GM19324 (cell line): Measurements from ENCODE around the gene KRTAP10-3.
"Not testable (repeated sequence)": the region's sequence is repeated elsewhere in the genome, so short reads cannot be mapped to it uniquely, and the experiment has no call there.

Experiments
- ATAC-seq: cut with Tn5 transposase; IDR thresholded peaks from one replicate; pipeline ENCODE4 v1.9.1; 2021; ENCODE audit warnings: mild to moderate bottlenecking, moderate library complexity; ENCODE audit not compliant: unreplicated experiment, low FRiP score

The KRTAP10-3 gene

GRCh38 chr21:44572959-44573583, 14.5 kb upstream of the KRTAP10-3 start:
- no peak for ATAC-seq

- no peak for ATAC-seq
These were observed 13.5 kb upstream of the KRTAP10-3 start for GRCh38 chr21:44571844-44572782.

GRCh38 chr21:44571296-44571695, 12.7 kb upstream of the KRTAP10-3 start:
- no peak for ATAC-seq

GRCh38 chr21:44569861-44570517, 11.4 kb upstream of the KRTAP10-3 start:
- no peak for ATAC-seq

GRCh38 chr21:44568667-44569556, 10.3 kb upstream of the KRTAP10-3 start:
- no peak for ATAC-seq

GRCh38 chr21:44568261-44568660, 9.7 kb upstream of the KRTAP10-3 start:
- ATAC-seq = no peak

GRCh38 chr21:44567481-44568171, 9.0 kb upstream of the KRTAP10-3 start:
- ATAC-seq = no peak

GRCh38 chr21:44566403-44566802, 7.8 kb upstream of the KRTAP10-3 start:
- no peak for ATAC-seq

- ATAC-seq = no peak
These were observed 6.4 kb upstream of the KRTAP10-3 start for GRCh38 chr21:44564886-44565598.

- no peak for ATAC-seq
These were observed 5.5 kb upstream of the KRTAP10-3 start for GRCh38 chr21:44564099-44564498.

- ATAC-seq = not testable (repeated sequence)
These were observed 293 bp downstream of the KRTAP10-3 start for GRCh38 chr21:44558329-44558675.

GRCh38 chr21:44557491-44558328, 885 bp downstream of the KRTAP10-3 start:
- ATAC-seq = no peak

- ATAC-seq = no peak
These were observed 1.7 kb downstream of the KRTAP10-3 start for GRCh38 chr21:44556879-44557278.

GRCh38 chr21:44555200-44555875, 3.3 kb downstream of the KRTAP10-3 start:
- no peak for ATAC-seq

- no peak for ATAC-seq
These were observed 5.9 kb downstream of the KRTAP10-3 start for GRCh38 chr21:44552681-44553080.

GRCh38 chr21:44552136-44552535, 6.5 kb downstream of the KRTAP10-3 start:
- no peak for ATAC-seq

- no peak for ATAC-seq
These were observed 7.1 kb downstream of the KRTAP10-3 start, which contains the start of gene KRTAP10-2 for GRCh38 chr21:44551340-44551961. Gene KRTAP10-2 (minus strand): TSS chr21:44551505. CDS start chr21:44551458, 47 bp downstream.
